Activated CD4-positive, alpha-beta T cell treated with anti-CD3 and anti-CD28 coated beads for 24 hours (primary cell): ENCODE results near the gene RAPGEF5.

Experiments used
- DNase-seq, 2 donors: peaks; one replicate each; pipeline ENCODE4 v3.0.0-alpha.2; 2020; ENCODE audit warnings: low read depth in 2 of 2

The RAPGEF5 gene

GRCh38 chr7:22219036-22219435 is 137.9 kb downstream of the RAPGEF5 start:
- no peak for DNase-seq

- DNase-seq: no peak
Measured at GRCh38 chr7:22216832-22217475, 140.0 kb downstream of the RAPGEF5 start.

GRCh38 chr7:22216309-22216708 is 140.6 kb downstream of the RAPGEF5 start:
- DNase-seq: no peak

GRCh38 chr7:22214000-22214399 is 143.0 kb downstream of the RAPGEF5 start:
- DNase-seq: no peak

- DNase-seq: no peak
Measured at GRCh38 chr7:22213081-22213480, 143.9 kb downstream of the RAPGEF5 start.

GRCh38 chr7:22210967-22211366 is 146.0 kb downstream of the RAPGEF5 start:
- no peak for DNase-seq

GRCh38 chr7:22210355-22210754 is 146.6 kb downstream of the RAPGEF5 start:
- no peak for DNase-seq

GRCh38 chr7:22208799-22209198 is 148.2 kb downstream of the RAPGEF5 start:
- no peak for DNase-seq

GRCh38 chr7:22207724-22208225 is 149.2 kb downstream of the RAPGEF5 start:
- no peak for DNase-seq

GRCh38 chr7:22205631-22206030 is 151.3 kb downstream of the RAPGEF5 start:
- no peak for DNase-seq

GRCh38 chr7:22204312-22204711 is 152.6 kb downstream of the RAPGEF5 start:
- DNase-seq: no peak

- no peak for DNase-seq
Measured at GRCh38 chr7:22202141-22202540, 154.8 kb downstream of the RAPGEF5 start.

GRCh38 chr7:22201186-22201880 is 155.6 kb downstream of the RAPGEF5 start:
- no peak for DNase-seq

GRCh38 chr7:22200777-22201176 is 156.2 kb downstream of the RAPGEF5 start:
- DNase-seq: no peak

GRCh38 chr7:22200238-22200637 is 156.7 kb downstream of the RAPGEF5 start:
- DNase-seq: no peak

- no peak for DNase-seq
Measured at GRCh38 chr7:22197376-22197775, 159.6 kb downstream of the RAPGEF5 start.

GRCh38 chr7:22196429-22196828 is 160.5 kb downstream of the RAPGEF5 start:
- no peak for DNase-seq

GRCh38 chr7:22195397-22196172 is 161.4 kb downstream of the RAPGEF5 start:
- no peak for DNase-seq

GRCh38 chr7:22194658-22195273 is 162.2 kb downstream of the RAPGEF5 start:
- no peak for DNase-seq

GRCh38 chr7:22193450-22193983 is 163.4 kb downstream of the RAPGEF5 start:
- DNase-seq: no peak

- DNase-seq: no peak
Measured at GRCh38 chr7:22192801-22193200, 164.2 kb downstream of the RAPGEF5 start.

- DNase-seq: no peak
Measured at GRCh38 chr7:22190736-22191135, 166.2 kb downstream of the RAPGEF5 start.
